Activated T-cell treated with anti-CD3 and anti-CD28 coated beads, Interleukin-2, amount 50 U/mL, for 4 hours (primary cell): ENCODE data around the gene EHMT1. TPM values are rescaled to one million over a fixed set of nuclear protein-coding genes. Genes with fewer than 3 reads are reported as not detected.
"Not testable (repeated sequence)": the region's sequence is repeated elsewhere in the genome, so short reads cannot be mapped to it uniquely, and the experiment has no call there.

Experiments used
- ATAC-seq, 2 donors: fragments of 200-7000 bp; cut with Tn5 transposase; one replicate each; pipeline ENCODE4 v1.10.0; 2021
- DNase-seq: peaks from one replicate; pipeline ENCODE4 v3.0.0-alpha.2; 2020
- H3K27me3 Mint-ChIP-seq: one replicate; pipeline ENCODE4 v1.8.0; 2021; ENCODE audit warnings: low read depth, mixed read lengths
- H3K36me3 Mint-ChIP-seq: one replicate; pipeline ENCODE4 v1.8.0; 2022; ENCODE audit warnings: mixed read lengths; ENCODE audit not compliant: insufficient read depth
- H3K4me1 Mint-ChIP-seq: one replicate; pipeline ENCODE4 v1.8.0; 2021; ENCODE audit warnings: low read depth, mixed read lengths
- H3K4me3 Mint-ChIP-seq: one replicate; pipeline ENCODE4 v1.8.0; 2021; ENCODE audit warnings: mild to moderate bottlenecking, moderate library complexity, mixed read lengths
- H3K9me3 Mint-ChIP-seq: one replicate; pipeline ENCODE4 v1.8.0; 2021; ENCODE audit warnings: mixed read lengths
- total RNA-seq, 3 donors: library from RNA; stranded (reverse); gene quantifications; one replicate each; pipeline ENCODE4 v1.2.1, GENCODE V29; 2021

EHMT1 gene
- total RNA-seq, 3 donors from 2014 or later, result 76.6 to 79.1 (median 78.1) TPM

GRCh38 chr9:137583347-137583746, 35.5 kb upstream of the EHMT1 start:
- Mint-ChIP-seq H3K4me3 (no peak overlapping the region), H3K36me3 (peaks cover 20% of the 10 kb centered on the region), H3K4me1 (peaks cover 13% of the 10 kb centered on the region), H3K27me3 (no peaks in the 10 kb centered on the region), H3K9me3 (no peaks in the 10 kb centered on the region)
- ATAC-seq, result no peak
- DNase-seq, result no peak

DNA sequence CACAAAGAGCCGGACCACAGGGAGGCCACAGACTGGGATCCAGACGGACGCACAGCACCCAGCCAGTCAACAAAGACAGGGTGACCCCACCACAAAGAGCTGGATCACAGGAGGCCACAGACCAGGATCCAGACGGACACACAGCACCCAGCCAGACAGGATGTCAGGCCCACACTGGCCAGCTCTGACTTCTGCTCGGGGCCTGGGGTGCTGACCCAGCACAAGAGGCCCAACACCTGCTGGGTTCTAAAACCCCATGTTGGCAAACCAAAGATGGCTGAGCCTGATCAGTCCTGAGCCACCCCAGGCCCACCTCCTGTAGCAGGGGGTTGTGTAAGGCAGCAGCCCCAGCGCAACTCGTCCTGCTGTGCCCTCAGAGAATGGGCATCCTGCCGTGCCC, 34.8 kb upstream of the EHMT1 start:
- H3K4me1 Mint-ChIP-seq, result peaks cover 12% of the 10 kb centered on the region
- H3K4me3 Mint-ChIP-seq, result no peak overlapping the region
- no peaks in the 10 kb centered on the region for H3K27me3 Mint-ChIP-seq
- H3K9me3 Mint-ChIP-seq, result no peaks in the 10 kb centered on the region
- ATAC-seq (no peak), DNase-seq (no peak)
- H3K36me3 Mint-ChIP-seq, result peaks cover 20% of the 10 kb centered on the region

- DNase-seq (no peak), ATAC-seq (no peak)
- Mint-ChIP-seq H3K36me3 (peaks cover 16% of the 10 kb centered on the region), H3K4me1 (peaks cover 13% of the 10 kb centered on the region), H3K9me3 (no peaks in the 10 kb centered on the region), H3K4me3 (no peak overlapping the region), H3K27me3 (no peaks in the 10 kb centered on the region)
These were observed 32.0 kb upstream of the EHMT1 start for GRCh38 chr9:137586854-137587253.

DNA sequence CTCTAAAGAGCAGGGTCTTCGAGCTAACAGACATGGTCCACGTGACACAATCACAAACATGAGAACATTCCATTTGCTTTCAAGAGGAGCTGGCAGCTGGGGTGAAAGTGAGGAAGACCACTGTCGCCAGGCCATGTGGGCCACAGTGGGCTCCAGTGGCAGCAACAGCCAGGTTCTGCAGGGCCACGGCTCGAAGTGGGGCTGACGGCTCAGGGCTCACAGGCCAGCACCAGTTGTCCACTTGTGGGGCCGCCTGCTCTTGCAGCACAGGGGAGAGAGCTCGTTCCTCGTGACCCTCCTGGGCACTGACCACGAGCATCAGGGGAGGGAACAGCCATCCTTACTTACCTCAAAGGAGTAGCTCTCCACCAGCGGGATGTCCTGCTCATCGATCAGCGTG, 30.5 kb upstream of the EHMT1 start:
- no peak for ATAC-seq
- H3K27me3 Mint-ChIP-seq, result no peaks in the 10 kb centered on the region
- H3K4me1 Mint-ChIP-seq, result peaks cover 13% of the 10 kb centered on the region
- H3K9me3 Mint-ChIP-seq, result no peaks in the 10 kb centered on the region
- H3K36me3 Mint-ChIP-seq, result peaks cover 12% of the 10 kb centered on the region
- DNase-seq, result no peak
- peak overlapping the region; percentile 87 for H3K4me3 Mint-ChIP-seq

DNA sequence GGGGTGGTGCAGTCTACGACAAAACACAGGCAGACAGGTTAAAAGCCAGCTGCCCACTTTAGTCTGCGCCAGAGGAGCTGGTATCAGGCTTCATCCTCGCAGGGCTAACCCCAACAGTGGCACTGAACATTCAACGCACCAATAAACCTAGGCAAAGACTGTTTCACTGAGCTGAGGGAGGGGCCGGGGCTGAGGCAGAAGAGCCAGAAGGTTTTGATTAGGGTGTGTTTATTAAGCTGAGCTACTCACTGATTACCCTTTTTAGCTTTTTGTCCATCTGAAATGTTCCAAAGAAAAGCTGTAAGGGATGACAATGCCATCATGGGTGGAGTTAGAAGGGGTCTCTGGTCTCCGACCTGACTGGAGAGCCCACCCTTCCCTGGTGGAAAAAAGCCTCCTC, 29.9 kb upstream of the EHMT1 start:
- Mint-ChIP-seq H3K4me1 (peaks cover 13% of the 10 kb centered on the region), H3K27me3 (no peaks in the 10 kb centered on the region), H3K36me3 (peaks cover 12% of the 10 kb centered on the region), H3K9me3 (no peaks in the 10 kb centered on the region), H3K4me3 (peak overlapping the region; percentile 87)
- no peak for ATAC-seq
- DNase-seq, result no peak

DNA sequence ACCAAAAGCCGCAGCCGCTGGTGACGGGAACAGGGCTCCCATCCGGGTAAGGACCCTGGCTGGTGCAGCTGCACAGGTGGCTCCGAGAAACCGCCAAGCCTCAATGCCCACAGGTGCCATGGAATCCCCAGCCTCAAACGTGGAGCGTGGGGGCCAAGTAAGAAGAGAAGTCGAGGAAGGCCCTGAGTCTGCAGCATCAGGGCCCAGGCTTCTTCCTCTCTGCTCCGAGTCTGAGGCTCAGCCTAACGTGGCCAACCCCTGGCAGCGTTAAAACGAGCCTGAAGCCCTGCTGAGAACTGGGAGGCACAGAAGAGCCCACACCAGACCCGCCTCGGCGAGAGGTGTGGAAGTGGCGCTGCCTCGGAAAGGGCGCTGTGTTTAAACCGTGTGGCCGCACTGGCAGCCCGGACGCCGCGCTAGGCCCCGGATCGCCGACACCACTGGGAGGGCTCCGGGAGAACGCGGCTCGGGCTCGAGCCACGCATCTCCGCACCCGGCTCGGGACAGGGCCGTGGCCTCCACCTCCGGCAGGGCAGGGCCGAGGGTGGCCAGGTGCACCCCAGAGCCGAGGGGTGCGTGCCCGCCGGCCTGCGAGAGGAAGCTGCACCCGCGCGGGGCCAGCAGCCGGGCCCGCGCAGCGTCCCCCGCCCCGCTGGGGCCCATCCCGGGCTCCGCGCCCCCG, 29.2 kb upstream of the EHMT1 start:
- ATAC-seq (peak; percentile 11 to 15), DNase-seq (no peak)
- Mint-ChIP-seq H3K36me3 (peaks cover 12% of the 10 kb centered on the region), H3K4me3 (peak overlapping the region; percentile 87), H3K4me1 (peaks cover 13% of the 10 kb centered on the region), H3K9me3 (no peaks in the 10 kb centered on the region), H3K27me3 (no peaks in the 10 kb centered on the region)

DNA sequence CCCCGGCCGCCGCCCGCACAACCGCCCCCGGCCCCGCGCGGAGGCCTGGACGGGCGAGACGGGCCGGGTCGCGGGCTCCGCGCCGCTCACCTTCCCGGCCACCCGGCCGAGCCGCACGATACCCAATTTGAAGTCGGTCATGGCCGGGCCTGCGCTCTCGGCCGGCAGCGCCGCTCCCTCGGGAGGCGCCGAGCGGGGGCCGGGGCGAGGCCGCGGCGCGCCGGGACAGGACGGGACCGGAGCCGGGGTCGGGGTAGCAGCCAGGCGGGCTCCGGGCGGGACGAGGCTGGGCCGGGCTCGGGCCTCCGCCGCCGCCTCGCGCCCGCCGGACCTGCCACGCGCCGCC, 28.7 kb upstream of the EHMT1 start:
- H3K4me3 Mint-ChIP-seq, result no peak overlapping the region
- no peaks in the 10 kb centered on the region for H3K27me3 Mint-ChIP-seq
- ATAC-seq (peak; percentile 28 to 38), DNase-seq (no peak)
- peaks cover 12% of the 10 kb centered on the region for H3K36me3 Mint-ChIP-seq
- no peaks in the 10 kb centered on the region for H3K9me3 Mint-ChIP-seq
- H3K4me1 Mint-ChIP-seq, result peaks cover 13% of the 10 kb centered on the region

- Mint-ChIP-seq H3K9me3 (no peaks in the 10 kb centered on the region), H3K4me3 (peak within 1 kb of the TSS; percentile 95), H3K4me1 (peaks cover 13% of the 10 kb centered on the region), H3K36me3 (peaks cover 12% of the 10 kb centered on the region), H3K27me3 (no peaks in the 10 kb centered on the region)
- DNase-seq (peak; percentile 89), ATAC-seq (peak; percentile 96 to 97)
These were observed 28.1 kb upstream of the EHMT1 start, which contains the start of gene ZMYND19 for GRCh38 chr9:137590469-137591383. Gene ZMYND19, minus strand, starts transcription at chr9:137590512. Its CDS starts 249 bp downstream, at chr9:137590263.

DNA sequence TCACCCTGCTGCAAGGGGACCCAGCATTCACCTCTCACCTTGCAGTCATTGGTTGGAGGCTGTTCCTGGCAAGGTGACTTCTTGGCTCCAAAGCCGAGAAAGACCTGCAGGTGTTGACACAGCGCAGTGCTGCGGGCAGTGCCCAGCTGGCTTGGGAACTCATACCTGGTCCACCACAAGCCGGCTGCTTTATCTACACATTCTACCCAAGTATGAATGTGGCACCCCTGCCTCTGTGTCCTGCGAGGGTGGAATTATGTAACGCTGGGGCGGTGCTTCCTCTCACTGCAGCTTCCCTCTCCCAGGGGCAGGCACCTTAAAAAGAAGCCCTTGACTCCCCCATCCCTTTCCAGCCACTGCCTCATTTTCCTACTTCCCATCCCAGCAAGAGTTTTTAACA, 26.0 kb upstream of the EHMT1 start:
- ATAC-seq, result no peak
- peaks cover 3% of the 10 kb centered on the region for H3K36me3 Mint-ChIP-seq
- no peaks in the 10 kb centered on the region for H3K27me3 Mint-ChIP-seq
- H3K9me3 Mint-ChIP-seq, result no peaks in the 10 kb centered on the region
- H3K4me3 Mint-ChIP-seq, result no peak overlapping the region
- peaks cover 11% of the 10 kb centered on the region for H3K4me1 Mint-ChIP-seq
- DNase-seq, result no peak

GRCh38 chr9:137593176-137593575, 25.6 kb upstream of the EHMT1 start:
- no peaks in the 10 kb centered on the region for H3K27me3 Mint-ChIP-seq
- H3K9me3 Mint-ChIP-seq, result no peaks in the 10 kb centered on the region
- H3K36me3 Mint-ChIP-seq, result no peaks in the 10 kb centered on the region
- H3K4me1 Mint-ChIP-seq, result peaks cover 7% of the 10 kb centered on the region
- H3K4me3 Mint-ChIP-seq, result no peak overlapping the region
- DNase-seq, result no peak
- no peak for ATAC-seq

- not testable (repeated sequence) for H3K4me3 Mint-ChIP-seq, ATAC-seq, H3K27me3 Mint-ChIP-seq, DNase-seq, H3K36me3 Mint-ChIP-seq, H3K9me3 Mint-ChIP-seq, H3K4me1 Mint-ChIP-seq
These were observed 22.2 kb upstream of the EHMT1 start for GRCh38 chr9:137596577-137596976.

DNA sequence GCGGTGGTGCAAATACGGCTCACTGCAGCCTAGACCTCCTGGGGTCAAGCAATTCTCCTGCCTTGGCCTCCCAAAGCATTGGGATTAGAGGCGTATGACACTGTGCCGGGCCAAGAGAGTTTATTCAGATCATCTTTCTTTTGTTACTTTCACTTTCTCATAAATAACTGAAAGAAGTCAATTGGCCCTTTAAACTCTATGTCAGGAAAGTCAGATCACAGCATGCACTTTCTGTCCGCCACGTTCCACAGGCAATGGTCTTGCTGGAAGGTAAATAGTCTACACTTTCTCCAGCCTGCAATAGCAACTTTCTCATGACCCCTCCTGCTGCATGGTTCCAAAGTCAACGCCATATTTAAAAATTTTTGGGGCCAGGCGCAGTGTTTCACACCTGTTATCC, 19.9 kb upstream of the EHMT1 start:
- Mint-ChIP-seq H3K36me3 (no peaks in the 10 kb centered on the region), H3K27me3 (no peaks in the 10 kb centered on the region), H3K9me3 (no peaks in the 10 kb centered on the region), H3K4me3 (no peak overlapping the region), H3K4me1 (peaks cover 1% of the 10 kb centered on the region)
- DNase-seq (no peak), ATAC-seq (no peak)

- no peak for ATAC-seq
- DNase-seq, result no peak
- Mint-ChIP-seq H3K4me3 (peak overlapping the region; percentile 37), H3K9me3 (no peaks in the 10 kb centered on the region), H3K27me3 (no peaks in the 10 kb centered on the region), H3K4me1 (peaks cover 15% of the 10 kb centered on the region), H3K36me3 (no peaks in the 10 kb centered on the region)
These were observed 16.1 kb upstream of the EHMT1 start for GRCh38 chr9:137602661-137603060.

DNA sequence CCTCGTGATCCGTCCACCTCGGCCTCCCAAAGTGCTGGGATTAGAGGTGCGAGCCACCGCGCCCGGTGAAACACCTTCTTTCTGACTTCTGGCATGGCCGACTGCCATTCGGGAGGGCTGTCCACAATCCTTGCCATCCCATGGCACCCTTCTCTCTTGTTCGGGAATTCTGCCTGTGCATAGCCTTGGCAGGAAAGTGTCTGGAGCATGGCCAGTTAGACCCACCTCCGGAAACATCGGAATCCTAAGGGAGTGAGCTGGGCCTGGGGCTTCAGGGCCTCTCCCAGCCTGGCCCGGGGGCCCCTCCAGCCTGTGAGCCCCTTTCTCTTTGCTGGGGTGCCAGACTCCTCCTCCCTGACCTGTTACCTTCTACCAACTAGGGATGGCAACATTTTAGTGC, 14.9 kb upstream of the EHMT1 start:
- DNase-seq (no peak), ATAC-seq (no peak)
- Mint-ChIP-seq H3K4me1 (peaks cover 19% of the 10 kb centered on the region), H3K27me3 (no peaks in the 10 kb centered on the region), H3K36me3 (no peaks in the 10 kb centered on the region), H3K4me3 (peak overlapping the region; percentile 56), H3K9me3 (no peaks in the 10 kb centered on the region)
